Testis (tissue), 3 donors: ENCODE results near the gene RPS6KA5. TPM values are rescaled to one million over a fixed set of nuclear protein-coding genes. Genes with fewer than 3 reads are reported as not detected.
A peak's percentile ranks its signal among the peaks of the same experiment; 100 is the strongest.

Experiments used
- DNase-seq: peaks from one replicate; pipeline ENCODE4 v3.0.0-alpha.2; 2019
- H3K27ac ChIP-seq, 2 donors: fragments of 200-600 bp; sonication (generic); one replicate each; pipeline ENCODE4 v1.5.1; 2019
- H3K27me3 ChIP-seq: fragments of 200-600 bp; sonication (generic); one replicate; pipeline ENCODE4 v1.5.1; 2019
- H3K36me3 ChIP-seq: fragments of 200-600 bp; sonication (generic); one replicate; pipeline ENCODE4 v1.5.1; 2017; ENCODE audit warnings: low read depth; ENCODE audit errors: missing control alignments
- H3K4me1 ChIP-seq: fragments of 200-600 bp; sonication (generic); one replicate; pipeline ENCODE4 v1.5.1; 2019
- H3K4me3 ChIP-seq, 2 donors: fragments of 200-600 bp; sonication (generic); one replicate each; pipeline ENCODE4 v1.5.1; 2017 to 2019
- H3K9me3 ChIP-seq: fragments of 200-600 bp; sonication (generic); one replicate; pipeline ENCODE4 v1.5.1; 2017
- POLR2A ChIP-seq: fragments of 450-650 bp; IDR thresholded peaks from one replicate; pipeline ENCODE4 v1.6.1; 2017; ENCODE audit warnings: antibody characterized with exemption, mild to moderate bottlenecking, moderate library complexity
- WGBS, 2 donors: methylation state at CpG; one replicate each; pipeline ENCODE4 v1.1.5; 2018; 5-methylcytosine and 5-hydroxymethylcytosine counted together
- intact Hi-C: fragments of 100-400 bp; cut with DNase I; formaldehyde crosslinking; loops from one replicate; pipeline ENCODE4 v1.15.1; 2023; ENCODE audit warnings: low total_unique reads
- polyA plus RNA-seq: library from polyadenylated mRNA; stranded (reverse); fragments of 350-450 nt; fragmentation: Illumina TruSeq; extraction: RNeasy Lipid Tissue Mini Kit (QIAGEN cat#74804); gene quantifications from one replicate; pipeline ENCODE4 v1.2.3, GENCODE V29; 2014; ENCODE audit warnings: low read depth, low replicate concordance; ENCODE audit not compliant: insufficient read depth
- total RNA-seq, 2 donors: library from RNA; depleted of rRNA; stranded (reverse); fragments of >200 nt; gene quantifications; one replicate each; pipeline ENCODE4 v1.2.3, GENCODE V29; 2016
- TF ChIP-seq, protein P1 (sequence below), 3 experiments: fragments of 450-650 bp in 2 of 3; fragments of 200-600 bp in 1 of 3; sonication (generic) in 1 of 3; IDR thresholded peaks; one replicate each; pipeline ENCODE4 v1.5.1; 2016 to 2019; ENCODE audit warnings: antibody characterized with exemption in 3 of 3, mild to moderate bottlenecking in 2 of 3, moderate library complexity in 1 of 3

The RPS6KA5 gene
- total and polyA plus RNA-seq, 3 donors from 2014 or later = 6.4 to 11.0 (median 9.4) TPM

DNA sequence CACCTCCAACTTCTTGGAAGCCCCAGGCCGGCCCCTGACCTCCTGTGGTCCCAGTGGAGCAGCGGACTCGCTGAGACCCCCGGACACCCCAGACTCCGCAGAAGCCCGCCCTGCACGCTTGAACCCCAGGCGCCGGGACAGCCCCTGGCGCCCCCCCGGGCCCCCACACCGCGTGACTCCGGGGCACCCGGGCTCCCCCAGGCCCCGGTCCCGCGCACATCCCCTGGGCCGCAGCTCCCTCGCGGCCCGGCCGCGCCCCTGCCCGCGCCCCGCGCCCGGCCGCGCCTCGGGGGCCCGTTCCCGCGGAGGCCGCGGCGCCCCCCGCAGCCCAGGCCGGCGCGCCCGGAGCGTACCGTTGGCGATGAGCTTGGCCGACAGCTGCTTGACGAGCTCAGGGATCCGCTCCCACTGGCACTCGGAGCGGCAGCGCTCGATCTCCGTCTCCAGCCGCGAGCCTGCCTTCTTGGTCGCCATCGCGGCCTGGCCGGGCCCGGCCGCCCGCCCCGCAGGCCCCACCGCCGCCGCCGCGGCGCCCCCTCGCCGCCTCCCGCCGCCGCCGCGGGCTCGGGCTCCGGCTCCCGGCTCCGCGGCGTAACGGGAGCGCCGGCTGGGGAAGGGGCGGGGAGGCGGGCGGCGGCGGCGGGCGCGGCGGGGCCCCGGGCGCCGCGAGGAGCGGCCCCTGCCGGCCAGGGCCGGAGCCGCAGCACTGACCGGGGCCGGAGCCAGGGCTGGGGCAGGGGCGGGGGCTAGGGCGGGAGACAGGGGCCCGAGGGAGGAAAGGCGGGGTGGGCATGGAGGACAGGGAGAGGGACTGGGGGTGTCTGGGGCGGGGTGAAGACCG lies 244.4 kb downstream of the RPS6KA5 start, which contains the start of gene TTC7B:
Gene TTC7B (minus strand): TSS at position 609 of the 841 bp plus-strand sequence. CDS start 135 bp downstream, at position 474.
- Histone ChIP-seq H3K4me3 (peak within 1 kb of the TSS; percentile 51 to 63), H3K27ac (no peak within 1 kb of the TSS), H3K9me3 (no peaks in the 10 kb centered on the region), H3K36me3 (no peaks in the 10 kb centered on the region), H3K27me3 (no peaks in the 10 kb centered on the region), H3K4me1 (peaks cover 4% of the 10 kb centered on the region)
- no peak for TF ChIP-seq POLR2A
- TF ChIP-seq, protein P1, sequence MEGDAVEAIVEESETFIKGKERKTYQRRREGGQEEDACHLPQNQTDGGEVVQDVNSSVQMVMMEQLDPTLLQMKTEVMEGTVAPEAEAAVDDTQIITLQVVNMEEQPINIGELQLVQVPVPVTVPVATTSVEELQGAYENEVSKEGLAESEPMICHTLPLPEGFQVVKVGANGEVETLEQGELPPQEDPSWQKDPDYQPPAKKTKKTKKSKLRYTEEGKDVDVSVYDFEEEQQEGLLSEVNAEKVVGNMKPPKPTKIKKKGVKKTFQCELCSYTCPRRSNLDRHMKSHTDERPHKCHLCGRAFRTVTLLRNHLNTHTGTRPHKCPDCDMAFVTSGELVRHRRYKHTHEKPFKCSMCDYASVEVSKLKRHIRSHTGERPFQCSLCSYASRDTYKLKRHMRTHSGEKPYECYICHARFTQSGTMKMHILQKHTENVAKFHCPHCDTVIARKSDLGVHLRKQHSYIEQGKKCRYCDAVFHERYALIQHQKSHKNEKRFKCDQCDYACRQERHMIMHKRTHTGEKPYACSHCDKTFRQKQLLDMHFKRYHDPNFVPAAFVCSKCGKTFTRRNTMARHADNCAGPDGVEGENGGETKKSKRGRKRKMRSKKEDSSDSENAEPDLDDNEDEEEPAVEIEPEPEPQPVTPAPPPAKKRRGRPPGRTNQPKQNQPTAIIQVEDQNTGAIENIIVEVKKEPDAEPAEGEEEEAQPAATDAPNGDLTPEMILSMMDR (IDR thresholded peaks at IDR 0.05) = peak in 1 of 3 experiments; percentile 19
- no peak for DNase-seq
- intact Hi-C loops = no loop called here
- 0 to 7% methylated on average over 3 to 17 of the region's 111 CpGs for WGBS, 2 donors

DNA sequence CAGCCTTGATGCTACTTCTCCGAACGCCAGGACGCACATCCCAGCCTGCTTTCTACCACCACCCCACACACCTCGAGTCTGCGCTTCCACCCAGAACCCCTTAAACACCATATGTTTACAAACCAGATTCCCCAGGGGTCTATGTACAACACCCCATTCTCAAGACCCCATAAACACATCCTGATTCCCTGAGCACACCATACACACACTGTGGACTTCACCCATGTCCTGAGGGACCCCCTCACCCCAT lies 244.9 kb downstream of the RPS6KA5 start:
- DNase-seq = no peak
- TF ChIP-seq, protein P1 (IDR thresholded peaks at IDR 0.05) = no peak
- TF ChIP-seq POLR2A = no peak
- WGBS, 2 donors = 11% methylated on average over 5 of the region's 5 CpGs
- peak overlapping the region; percentile 51 to 63 for H3K4me3 ChIP-seq
- H3K36me3 ChIP-seq = no peaks in the 10 kb centered on the region
- no peaks in the 10 kb centered on the region for H3K9me3 ChIP-seq
- peaks cover 4% of the 10 kb centered on the region for H3K4me1 ChIP-seq
- intact Hi-C loops = no loop called here
- no peaks in the 10 kb centered on the region for H3K27me3 ChIP-seq
- H3K27ac ChIP-seq = no peak overlapping the region

DNA sequence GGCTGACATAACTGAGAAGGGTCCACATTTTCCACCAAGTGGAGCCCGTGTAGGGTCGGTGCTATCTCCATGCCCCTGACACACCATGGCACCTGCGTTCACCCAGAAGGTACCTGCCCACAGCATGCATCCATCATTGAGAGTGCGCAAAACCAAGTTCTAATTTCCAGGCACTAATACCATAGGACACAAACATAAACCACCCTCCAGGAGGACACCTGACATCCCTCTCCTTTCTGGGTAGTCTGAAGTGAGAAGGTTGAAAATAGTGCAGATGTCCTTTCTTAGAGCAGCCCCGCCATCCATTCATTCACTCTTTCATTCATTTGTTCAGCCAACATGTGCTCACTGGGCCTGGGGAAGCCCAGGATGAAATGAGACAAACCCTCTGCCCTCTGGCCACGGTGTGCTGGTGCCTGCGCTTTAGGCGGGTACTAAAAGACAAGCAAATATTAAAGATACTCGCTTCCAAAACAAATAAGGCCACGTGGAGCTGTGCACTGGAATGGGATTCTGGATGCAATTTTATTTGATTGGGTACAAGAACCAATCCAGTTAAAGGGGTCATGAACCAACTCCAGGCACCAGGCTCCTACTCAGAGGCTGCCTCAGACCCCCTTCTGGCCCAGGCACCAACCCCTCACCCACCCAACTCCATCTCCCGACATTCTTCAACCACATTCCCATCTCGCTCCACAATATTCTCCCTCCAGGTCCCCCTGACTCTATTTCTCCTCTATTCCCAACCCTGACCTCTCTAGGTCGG lies 245.5 kb downstream of the RPS6KA5 start:
- intact Hi-C loops = no loop called here
- Histone ChIP-seq H3K4me1 (peaks cover 4% of the 10 kb centered on the region), H3K36me3 (no peaks in the 10 kb centered on the region), H3K4me3 (peak overlapping the region; percentile 51 to 63), H3K27me3 (no peaks in the 10 kb centered on the region), H3K27ac (no peak overlapping the region), H3K9me3 (no peaks in the 10 kb centered on the region)
- DNase-seq = no peak
- WGBS, 2 donors = 51 to 53% methylated on average over 13 of the region's 13 CpGs
- TF ChIP-seq, protein P1 (IDR thresholded peaks at IDR 0.05) = no peak
- no peak for TF ChIP-seq POLR2A

DNA sequence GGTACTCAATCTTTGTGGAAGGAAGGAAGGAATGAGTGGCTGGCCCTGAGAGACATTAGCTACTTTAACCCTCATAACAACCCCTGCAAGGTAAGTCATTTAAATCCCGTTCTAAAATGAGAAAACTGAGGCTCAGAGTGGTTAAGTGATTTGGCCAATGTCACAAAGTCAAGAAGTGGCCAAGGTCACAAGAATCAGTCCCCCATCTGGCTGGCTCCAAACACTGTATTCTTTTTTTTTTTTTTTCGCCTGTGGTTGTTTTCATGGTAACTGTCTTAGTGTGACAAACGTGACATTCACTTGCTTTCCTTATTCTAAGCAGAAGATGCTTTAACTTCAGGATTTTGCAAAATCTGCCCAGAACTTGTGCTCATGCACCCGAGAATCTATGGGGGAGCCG lies 247.0 kb downstream of the RPS6KA5 start:
- no peak overlapping the region for H3K27ac ChIP-seq
- peaks cover 4% of the 10 kb centered on the region for H3K4me1 ChIP-seq
- no peak for TF ChIP-seq POLR2A
- TF ChIP-seq, protein P1 (IDR thresholded peaks at IDR 0.05) = no peak
- intact Hi-C loops = no loop called here
- no peaks in the 10 kb centered on the region for H3K36me3 ChIP-seq
- no peak for DNase-seq
- H3K27me3 ChIP-seq = no peaks in the 10 kb centered on the region
- no peak overlapping the region for H3K4me3 ChIP-seq
- H3K9me3 ChIP-seq = no peaks in the 10 kb centered on the region
- WGBS, 2 donors = 69 to 83% methylated on average over 5 of the region's 5 CpGs
